Measurements from ENCODE around the gene SCAMP2. TPM values are rescaled to one million over a fixed set of nuclear protein-coding genes. Genes with fewer than 3 reads are reported as not detected.

Gene SCAMP2
- total and polyA plus RNA-seq, 10 of the 15 experiments (the other 5 are each of a cell fraction or from before 2014, with no cell fraction given): 10.9 to 158 (median 99.6) TPM

DNA sequence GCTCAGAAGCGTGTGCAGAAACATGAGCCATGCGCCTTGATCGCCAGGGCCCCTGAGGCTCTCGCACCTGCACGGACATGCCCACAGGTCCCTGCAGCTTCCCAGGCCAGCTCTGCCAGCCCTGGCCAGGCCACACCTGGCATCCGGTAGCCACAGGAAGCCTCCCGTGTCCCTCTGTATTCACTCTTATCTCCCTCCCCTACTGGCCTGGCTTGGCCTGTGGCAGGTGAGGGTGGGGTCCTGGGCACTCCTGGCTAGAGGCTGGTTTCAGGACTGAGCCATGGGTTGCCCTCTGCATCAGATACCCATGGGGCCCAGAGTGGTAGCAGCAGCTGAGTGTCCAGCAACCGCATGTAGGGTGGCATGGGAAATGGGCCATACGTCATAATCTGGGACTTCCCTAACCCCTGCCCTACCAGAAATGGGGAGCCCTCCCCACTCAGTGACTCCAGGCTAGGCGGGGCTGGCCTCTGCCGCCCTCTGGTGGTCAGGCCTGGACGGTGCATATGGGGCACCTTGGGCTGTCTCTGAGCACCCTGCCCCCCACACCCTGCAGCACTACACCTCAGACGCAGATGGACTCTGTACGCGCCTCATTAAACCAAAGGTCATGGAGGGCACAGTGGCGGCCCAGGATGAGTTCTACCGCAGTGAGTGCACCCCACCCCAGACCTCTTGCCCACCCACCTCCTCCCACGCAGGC lies 73.2 kb downstream of the SCAMP2 start (continued):
- TF ChIP-seq STAT1 (conservative IDR thresholded peaks at IDR 0.05) (peak; percentile 81), NR2C1 (IDR thresholded peaks at IDR 0.05) (peak; percentile 57), DPF2 (IDR thresholded peaks at IDR 0.05) (peak; percentile 85), ASH2L (IDR thresholded peaks at IDR 0.05; ENCODE audit: borderline replicate concordance, low read depth) (no peak), SREBF1 (IDR thresholded peaks at IDR 0.05; ENCODE audit: low read length) (0 out of 2 replicates have a peak, but pooled peaks have one; percentile 34), HDAC2 (IDR thresholded peaks at IDR 0.05) (no peak), CREM (IDR thresholded peaks at IDR 0.05; ENCODE audit: low read depth) (peak; percentile 90), SUZ12 (IDR thresholded peaks at IDR 0.05; ENCODE audit: unreplicated experiment) (no peak), RFX5 (IDR thresholded peaks at IDR 0.05; ENCODE audit: low read depth, low read length) (peak; percentile 37; the same call in 1 of the 2 replicates), TCF7 (IDR thresholded peaks at IDR 0.05; ENCODE audit: borderline replicate concordance) (no peak), IRF3 (IDR thresholded peaks at IDR 0.05) (0 out of 2 replicates have a peak, but pooled peaks have one; percentile 32), CHD2 (IDR thresholded peaks at IDR 0.05; ENCODE audit: borderline replicate concordance, low read depth, low read length) (peak; percentile 92), LARP7 (IDR thresholded peaks at IDR 0.05) (peak; percentile 54; the same call in 1 of the 2 replicates), ZNF592 (IDR thresholded peaks at IDR 0.05) (peak; percentile 76), NBN (IDR thresholded peaks at IDR 0.05) (peak; percentile 91), PKNOX1 (IDR thresholded peaks at IDR 0.05) (no peak), CEBPZ (IDR thresholded peaks at IDR 0.05; ENCODE audit: low read depth, low read length) (no peak), HDGF (IDR thresholded peaks at IDR 0.05) (peak; percentile 96), POU2F2 (IDR thresholded peaks at IDR 0.05; ENCODE audit: borderline replicate concordance, low read depth, low read length) (peak; percentile 83; the same call in 2 of the 3 replicates), NR2F1 (conservative IDR thresholded peaks at IDR 0.05) (peak; percentile 93)
- TF ChIP-seq, protein P1, sequence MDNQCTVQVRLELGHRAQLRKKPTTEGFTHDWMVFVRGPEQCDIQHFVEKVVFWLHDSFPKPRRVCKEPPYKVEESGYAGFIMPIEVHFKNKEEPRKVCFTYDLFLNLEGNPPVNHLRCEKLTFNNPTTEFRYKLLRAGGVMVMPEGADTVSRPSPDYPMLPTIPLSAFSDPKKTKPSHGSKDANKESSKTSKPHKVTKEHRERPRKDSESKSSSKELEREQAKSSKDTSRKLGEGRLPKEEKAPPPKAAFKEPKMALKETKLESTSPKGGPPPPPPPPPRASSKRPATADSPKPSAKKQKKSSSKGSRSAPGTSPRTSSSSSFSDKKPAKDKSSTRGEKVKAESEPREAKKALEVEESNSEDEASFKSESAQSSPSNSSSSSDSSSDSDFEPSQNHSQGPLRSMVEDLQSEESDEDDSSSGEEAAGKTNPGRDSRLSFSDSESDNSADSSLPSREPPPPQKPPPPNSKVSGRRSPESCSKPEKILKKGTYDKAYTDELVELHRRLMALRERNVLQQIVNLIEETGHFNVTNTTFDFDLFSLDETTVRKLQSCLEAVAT (IDR thresholded peaks at IDR 0.05): peak; percentile 50; the same call in 1 of the 2 replicates
